NCI-H2227 treated with DMSO at 0.1 percent for 48 hours (cell line): ENCODE data around the gene GSE1.
"Not testable (repeated sequence)": the region's sequence is repeated elsewhere in the genome, so short reads cannot be mapped to it uniquely, and the experiment has no call there.

Source experiments
- DNase-seq: peaks from one replicate; lab custom pipeline; 2025; lab: John Stamatoyannopoulos, UW

GSE1 gene

GRCh38 chr16:85589688-85590505 lies 23.2 kb upstream of the GSE1 start:
- DNase-seq = no peak

GRCh38 chr16:85590506-85590832 lies 22.7 kb upstream of the GSE1 start:
- no peak for DNase-seq

- no peak for DNase-seq
These were observed 21.7 kb upstream of the GSE1 start for GRCh38 chr16:85591381-85591780.

- DNase-seq = not testable (repeated sequence)
These were observed 20.8 kb upstream of the GSE1 start for GRCh38 chr16:85592277-85592676.

GRCh38 chr16:85592700-85593493 lies 20.2 kb upstream of the GSE1 start:
- no peak for DNase-seq

GRCh38 chr16:85593494-85594221 lies 19.5 kb upstream of the GSE1 start:
- DNase-seq = peak; percentile 55

- no peak for DNase-seq
These were observed 18.7 kb upstream of the GSE1 start for GRCh38 chr16:85594273-85594977.

- DNase-seq = no peak
These were observed 18.0 kb upstream of the GSE1 start for GRCh38 chr16:85594978-85595661.

- DNase-seq = no peak
These were observed 17.2 kb upstream of the GSE1 start for GRCh38 chr16:85595812-85596502.

GRCh38 chr16:85598141-85598540 lies 15.0 kb upstream of the GSE1 start:
- no peak for DNase-seq

- no peak for DNase-seq
These were observed 13.0 kb upstream of the GSE1 start for GRCh38 chr16:85600078-85600477.

- no peak for DNase-seq
These were observed 12.4 kb upstream of the GSE1 start for GRCh38 chr16:85600530-85601271.

- DNase-seq = no peak
These were observed 11.9 kb upstream of the GSE1 start for GRCh38 chr16:85601272-85601639.

GRCh38 chr16:85601730-85602401 lies 11.3 kb upstream of the GSE1 start:
- no peak for DNase-seq

GRCh38 chr16:85602402-85603202 lies 10.5 kb upstream of the GSE1 start:
- no peak for DNase-seq

GRCh38 chr16:85603203-85603755 lies 9.8 kb upstream of the GSE1 start:
- no peak for DNase-seq

- DNase-seq = no peak
These were observed 8.9 kb upstream of the GSE1 start for GRCh38 chr16:85604145-85604705.
